Stimulated activated CD4-positive, alpha-beta T cell treated with anti-CD3 and anti-CD28 coated beads, Interleukin-12 subunit alpha, Interleukin-12 subunit beta, amount 100 ng/mL, for 4 hours (primary cell): ENCODE results near the gene RPL36.
"Not testable (repeated sequence)": the region's sequence is repeated elsewhere in the genome, so short reads cannot be mapped to it uniquely, and the experiment has no call there.

Experiments used
- DNase-seq: peaks from one replicate; pipeline ENCODE4 v3.0.0-alpha.2; 2020

RPL36 gene

GRCh38 chr19:5691822-5692722 lies 2.0 kb downstream of the RPL36 start:
- DNase-seq: peak; percentile 32

GRCh38 chr19:5692723-5693194 lies 2.7 kb downstream of the RPL36 start:
- DNase-seq: peak; percentile 27

- DNase-seq: no peak
Measured at GRCh38 chr19:5693195-5694166, 3.4 kb downstream of the RPL36 start.

- no peak for DNase-seq
Measured at GRCh38 chr19:5694167-5694955, 4.3 kb downstream of the RPL36 start.

GRCh38 chr19:5694956-5695648 lies 5.0 kb downstream of the RPL36 start:
- no peak for DNase-seq

- DNase-seq: no peak
Measured at GRCh38 chr19:5695649-5696195, 5.6 kb downstream of the RPL36 start.

- no peak for DNase-seq
Measured at GRCh38 chr19:5696196-5697021, 6.3 kb downstream of the RPL36 start.

- no peak for DNase-seq
Measured at GRCh38 chr19:5697022-5697889, 7.2 kb downstream of the RPL36 start.

- DNase-seq: no peak
Measured at GRCh38 chr19:5697890-5698634, 8.0 kb downstream of the RPL36 start.

- no peak for DNase-seq
Measured at GRCh38 chr19:5698635-5699422, 8.7 kb downstream of the RPL36 start.

GRCh38 chr19:5700455-5701092 lies 10.5 kb downstream of the RPL36 start:
- DNase-seq: no peak

- not testable (repeated sequence) for DNase-seq
Measured at GRCh38 chr19:5702053-5702410, 11.9 kb downstream of the RPL36 start.

GRCh38 chr19:5703819-5704818 lies 14.0 kb downstream of the RPL36 start:
- DNase-seq: no peak

GRCh38 chr19:5705552-5705951 lies 15.5 kb downstream of the RPL36 start:
- DNase-seq: no peak

- no peak for DNase-seq
Measured at GRCh38 chr19:5706876-5707573, 16.9 kb downstream of the RPL36 start.
